WTC11 (cell line): ENCODE results near the gene LSM12.

Experiments used
- AFF4 ChIP-seq: sonication (generic); formaldehyde crosslinking; IDR thresholded peaks from 2 replicates; pipeline ENCODE4 v1.8.1; 2023; ENCODE audit warnings: mild to moderate bottlenecking, missing genetic modification reagents, borderline replicate concordance
- ATF1 ChIP-seq: sonication (generic); formaldehyde crosslinking; IDR thresholded peaks from 2 replicates; pipeline ENCODE4 v1.8.1; 2023; ENCODE audit warnings: mild to moderate bottlenecking, moderate library complexity, missing genetic modification reagents
- CTCF ChIP-seq: fragments of 200-600 bp; IDR thresholded peaks from 2 replicates; pipeline ENCODE4 v1.8.0; 2022; ENCODE audit warnings: antibody characterized with exemption
- MXD4 ChIP-seq: fragments of 250-450 bp; sonication (Bioruptor Pico); IDR thresholded peaks from 2 replicates; pipeline ENCODE4 v1.8.0; 2021; ENCODE audit warnings: mild to moderate bottlenecking, moderate library complexity, borderline replicate concordance
- NFATC4 ChIP-seq: fragments of 250-450 bp; sonication (Bioruptor Pico); IDR thresholded peaks from 2 replicates; pipeline ENCODE4 v1.9.0; 2021; ENCODE audit warnings: mild to moderate bottlenecking
- NR1H2 ChIP-seq: sonication (generic); formaldehyde crosslinking; IDR thresholded peaks from 2 replicates; pipeline ENCODE4 v1.9.0; 2021; ENCODE audit warnings: mild to moderate bottlenecking, moderate library complexity, missing genetic modification reagents
- NR2C2 ChIP-seq: sonication (generic); formaldehyde crosslinking; IDR thresholded peaks from 2 replicates; pipeline ENCODE4 v1.8.0; 2022; ENCODE audit warnings: mild to moderate bottlenecking, missing genetic modification reagents
- RELA ChIP-seq: sonication (generic); formaldehyde crosslinking; IDR thresholded peaks from 2 replicates; pipeline ENCODE4 v1.8.1; 2022; ENCODE audit warnings: missing genetic modification reagents, mild to moderate bottlenecking, borderline replicate concordance
- SOX15 ChIP-seq: fragments of 250-450 bp; sonication (Bioruptor Pico); IDR thresholded peaks from 2 replicates; pipeline ENCODE4 v1.9.0; 2021; ENCODE audit warnings: mild to moderate bottlenecking
- ZNF138 ChIP-seq: sonication (generic); formaldehyde crosslinking; conservative IDR thresholded peaks from 2 replicates; pipeline ENCODE4 v1.8.1; 2022; ENCODE audit warnings: mild to moderate bottlenecking, moderate library complexity, missing genetic modification reagents
- TF ChIP-seq, protein P1 (sequence below): sonication (generic); formaldehyde crosslinking; IDR thresholded peaks from 2 replicates; pipeline ENCODE4 v1.8.1; 2023; ENCODE audit warnings: mild to moderate bottlenecking, missing genetic modification reagents, moderate library complexity

- TF ChIP-seq ZNF138 (CRISPR knock-in tag): no peak
- TF ChIP-seq CTCF: no peak
- TF ChIP-seq AFF4 (CRISPR knock-in tag): no peak
- TF ChIP-seq SOX15 (CRISPR knock-in tag): no peak
- no peak for TF ChIP-seq RELA (CRISPR knock-in tag)
- TF ChIP-seq NR1H2 (CRISPR knock-in tag): no peak
- TF ChIP-seq NR2C2: no peak
- TF ChIP-seq, protein P1, sequence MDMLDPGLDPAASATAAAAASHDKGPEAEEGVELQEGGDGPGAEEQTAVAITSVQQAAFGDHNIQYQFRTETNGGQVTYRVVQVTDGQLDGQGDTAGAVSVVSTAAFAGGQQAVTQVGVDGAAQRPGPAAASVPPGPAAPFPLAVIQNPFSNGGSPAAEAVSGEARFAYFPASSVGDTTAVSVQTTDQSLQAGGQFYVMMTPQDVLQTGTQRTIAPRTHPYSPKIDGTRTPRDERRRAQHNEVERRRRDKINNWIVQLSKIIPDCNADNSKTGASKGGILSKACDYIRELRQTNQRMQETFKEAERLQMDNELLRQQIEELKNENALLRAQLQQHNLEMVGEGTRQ (CRISPR knock-in tag): no peak
- TF ChIP-seq ATF1 (CRISPR knock-in tag): no peak
- no peak for TF ChIP-seq MXD4 (CRISPR knock-in tag)
- no peak for TF ChIP-seq NFATC4
Observed at GRCh38 chr17:44076716-44077594, 10.5 kb upstream of the LSM12 start.
